T-helper 2 cell treated with Interferon-gamma antibody and Interleukin-4, amounts not matched to agents 5 μg/mL and 100 μg/mL, for 36 hours (primary cell): ENCODE data around the gene TMEM86A.
A peak's percentile ranks its signal among the peaks of the same experiment; 100 is the strongest.
"Not testable (repeated sequence)": the region's sequence is repeated elsewhere in the genome, so short reads cannot be mapped to it uniquely, and the experiment has no call there.

Experiments
- DNase-seq: peaks from one replicate; pipeline ENCODE4 v3.0.0; 2021; ENCODE audit warnings: low spot score
- H3K27ac Mint-ChIP-seq: one replicate; pipeline ENCODE4 v1.8.0; 2021; ENCODE audit warnings: mild to moderate bottlenecking, mixed read lengths
- H3K27me3 Mint-ChIP-seq: one replicate; pipeline ENCODE4 v1.8.0; 2021; ENCODE audit warnings: low read depth, mixed read lengths
- H3K36me3 Mint-ChIP-seq: one replicate; pipeline ENCODE4 v1.8.0; 2021; ENCODE audit warnings: low read depth, mixed read lengths
- H3K4me1 Mint-ChIP-seq: one replicate; pipeline ENCODE4 v1.8.0; 2021; ENCODE audit warnings: low read depth, mixed read lengths
- H3K4me3 Mint-ChIP-seq: one replicate; pipeline ENCODE4 v1.8.0; 2022; ENCODE audit warnings: mild to moderate bottlenecking, moderate library complexity, mixed read lengths
- H3K9me3 Mint-ChIP-seq: one replicate; pipeline ENCODE4 v1.8.0; 2021; ENCODE audit warnings: mixed read lengths

TMEM86A gene

GRCh38 chr11:18684267-18684666, 14.3 kb upstream of the TMEM86A start:
- no peaks in the 10 kb centered on the region for H3K9me3 Mint-ChIP-seq
- H3K36me3 Mint-ChIP-seq, result no peaks in the 10 kb centered on the region
- no peak overlapping the region for H3K4me3 Mint-ChIP-seq
- peaks cover 8% of the 10 kb centered on the region for H3K27me3 Mint-ChIP-seq
- H3K27ac Mint-ChIP-seq, result no peak overlapping the region
- no peaks in the 10 kb centered on the region for H3K4me1 Mint-ChIP-seq
- DNase-seq, result no peak

GRCh38 chr11:18691467-18692140, 7.0 kb upstream of the TMEM86A start:
- not testable (repeated sequence) for H3K4me3 Mint-ChIP-seq, H3K27ac Mint-ChIP-seq, H3K9me3 Mint-ChIP-seq, H3K36me3 Mint-ChIP-seq, H3K4me1 Mint-ChIP-seq, H3K27me3 Mint-ChIP-seq, DNase-seq

- no peak for DNase-seq
- Mint-ChIP-seq H3K4me3 (no peak overlapping the region), H3K9me3 (no peaks in the 10 kb centered on the region), H3K27me3 (no peaks in the 10 kb centered on the region), H3K36me3 (no peaks in the 10 kb centered on the region), H3K4me1 (peaks cover 11% of the 10 kb centered on the region), H3K27ac (no peak overlapping the region)
These were observed 5.4 kb upstream of the TMEM86A start for GRCh38 chr11:18692941-18693760.

GRCh38 chr11:18696638-18697225, 1.8 kb upstream of the TMEM86A start:
- Mint-ChIP-seq H3K4me1 (peaks cover 16% of the 10 kb centered on the region), H3K27ac (no peak overlapping the region), H3K4me3 (no peak overlapping the region), H3K27me3 (peaks cover 12% of the 10 kb centered on the region), H3K9me3 (no peaks in the 10 kb centered on the region), H3K36me3 (no peaks in the 10 kb centered on the region)
- DNase-seq, result no peak

GRCh38 chr11:18697576-18697975, 1.0 kb upstream of the TMEM86A start:
- H3K4me1 Mint-ChIP-seq, result peaks cover 16% of the 10 kb centered on the region
- no peak for DNase-seq
- H3K27ac Mint-ChIP-seq, result no peak overlapping the region
- H3K4me3 Mint-ChIP-seq, result no peak overlapping the region
- H3K9me3 Mint-ChIP-seq, result no peaks in the 10 kb centered on the region
- no peaks in the 10 kb centered on the region for H3K36me3 Mint-ChIP-seq
- H3K27me3 Mint-ChIP-seq, result peaks cover 12% of the 10 kb centered on the region

- Mint-ChIP-seq H3K4me3 (peak overlapping the region; percentile 75), H3K36me3 (no peaks in the 10 kb centered on the region), H3K4me1 (peaks cover 9% of the 10 kb centered on the region), H3K9me3 (no peaks in the 10 kb centered on the region), H3K27me3 (peaks cover 19% of the 10 kb centered on the region), H3K27ac (peak overlapping the region; percentile 17)
- no peak for DNase-seq
These were observed 654 bp downstream of the TMEM86A start for GRCh38 chr11:18699269-18699596.

- Mint-ChIP-seq H3K36me3 (no peaks in the 10 kb centered on the region), H3K27me3 (peaks cover 25% of the 10 kb centered on the region), H3K4me3 (peak overlapping the region; percentile 75), H3K9me3 (no peaks in the 10 kb centered on the region), H3K27ac (no peak overlapping the region), H3K4me1 (peaks cover 10% of the 10 kb centered on the region)
- DNase-seq, result no peak
These were observed 1.3 kb downstream of the TMEM86A start for GRCh38 chr11:18699848-18700261.

- H3K4me3 Mint-ChIP-seq, result peak overlapping the region; percentile 75
- peaks cover 14% of the 10 kb centered on the region for H3K4me1 Mint-ChIP-seq
- H3K36me3 Mint-ChIP-seq, result no peaks in the 10 kb centered on the region
- H3K27ac Mint-ChIP-seq, result no peak overlapping the region
- no peak for DNase-seq
- peaks cover 30% of the 10 kb centered on the region for H3K27me3 Mint-ChIP-seq
- no peaks in the 10 kb centered on the region for H3K9me3 Mint-ChIP-seq
These were observed 1.8 kb downstream of the TMEM86A start for GRCh38 chr11:18700375-18700774.

- H3K9me3 Mint-ChIP-seq, result no peaks in the 10 kb centered on the region
- H3K27me3 Mint-ChIP-seq, result peaks cover 34% of the 10 kb centered on the region
- H3K36me3 Mint-ChIP-seq, result no peaks in the 10 kb centered on the region
- H3K4me3 Mint-ChIP-seq, result no peak overlapping the region
- H3K27ac Mint-ChIP-seq, result no peak overlapping the region
- no peak for DNase-seq
- H3K4me1 Mint-ChIP-seq, result peaks cover 15% of the 10 kb centered on the region
These were observed 2.3 kb downstream of the TMEM86A start for GRCh38 chr11:18700872-18701271.

- Mint-ChIP-seq H3K27ac (no peak overlapping the region), H3K9me3 (no peaks in the 10 kb centered on the region), H3K36me3 (no peaks in the 10 kb centered on the region), H3K27me3 (peaks cover 39% of the 10 kb centered on the region), H3K4me3 (no peak overlapping the region), H3K4me1 (peaks cover 20% of the 10 kb centered on the region)
- no peak for DNase-seq
These were observed 3.1 kb downstream of the TMEM86A start for GRCh38 chr11:18701614-18702216.

- Mint-ChIP-seq H3K4me3 (no peak overlapping the region), H3K36me3 (no peaks in the 10 kb centered on the region), H3K9me3 (no peaks in the 10 kb centered on the region), H3K4me1 (peaks cover 19% of the 10 kb centered on the region), H3K27me3 (peaks cover 53% of the 10 kb centered on the region), H3K27ac (no peak overlapping the region)
- no peak for DNase-seq
These were observed 4.6 kb downstream of the TMEM86A start for GRCh38 chr11:18703001-18703763.

GRCh38 chr11:18704045-18704645, 5.6 kb downstream of the TMEM86A start:
- H3K9me3 Mint-ChIP-seq, result no peaks in the 10 kb centered on the region
- peaks cover 57% of the 10 kb centered on the region for H3K27me3 Mint-ChIP-seq
- no peak overlapping the region for H3K4me3 Mint-ChIP-seq
- peaks cover 17% of the 10 kb centered on the region for H3K4me1 Mint-ChIP-seq
- no peak overlapping the region for H3K27ac Mint-ChIP-seq
- DNase-seq, result no peak
- H3K36me3 Mint-ChIP-seq, result no peaks in the 10 kb centered on the region

GRCh38 chr11:18704698-18705097, 6.1 kb downstream of the TMEM86A start:
- H3K27ac Mint-ChIP-seq, result no peak overlapping the region
- peaks cover 57% of the 10 kb centered on the region for H3K27me3 Mint-ChIP-seq
- H3K36me3 Mint-ChIP-seq, result no peaks in the 10 kb centered on the region

More at GRCh38 chr11:18704698-18705097, 6.1 kb downstream of the TMEM86A start:
- Mint-ChIP-seq H3K4me1 (peaks cover 14% of the 10 kb centered on the region), H3K4me3 (no peak overlapping the region), H3K9me3 (no peaks in the 10 kb centered on the region)
- DNase-seq, result no peak
